IPS DF 4.7 (cell line): ENCODE results near the gene UTP18.
A peak's percentile ranks its signal among the peaks of the same experiment; 100 is the strongest.
"Not testable (repeated sequence)": the region's sequence is repeated elsewhere in the genome, so short reads cannot be mapped to it uniquely, and the experiment has no call there.

Experiments
- DNase-seq: peaks from one replicate; pipeline ENCODE4 v3.0.0-alpha.2; 2013; ENCODE audit warnings: low spot score; ENCODE audit errors: extremely low read depth

The UTP18 gene

GRCh38 chr17:51260237-51261023 lies at the start of gene UTP18:
UTP18 (plus strand) TSS chr17:51260546; CDS start chr17:51260585, 39 bp downstream.
- peak; percentile 68 for DNase-seq

GRCh38 chr17:51214920-51215319 lies 45.4 kb upstream of the UTP18 start:
- DNase-seq = no peak

- DNase-seq = no peak
Measured at GRCh38 chr17:51217946-51218345, 42.4 kb upstream of the UTP18 start.

- DNase-seq = no peak
Measured at GRCh38 chr17:51221322-51221721, 39.0 kb upstream of the UTP18 start.

- no peak for DNase-seq
Measured at GRCh38 chr17:51224402-51225262, 35.7 kb upstream of the UTP18 start.

GRCh38 chr17:51225523-51225922 lies 34.8 kb upstream of the UTP18 start:
- not testable (repeated sequence) for DNase-seq

- no peak for DNase-seq
Measured at GRCh38 chr17:51228161-51228560, 32.2 kb upstream of the UTP18 start.

- DNase-seq = no peak
Measured at GRCh38 chr17:51229889-51230288, 30.5 kb upstream of the UTP18 start.

- no peak for DNase-seq
Measured at GRCh38 chr17:51230306-51230705, 30.0 kb upstream of the UTP18 start.

- DNase-seq = no peak
Measured at GRCh38 chr17:51231999-51232398, 28.3 kb upstream of the UTP18 start.

- no peak for DNase-seq
Measured at GRCh38 chr17:51234162-51234561, 26.2 kb upstream of the UTP18 start.

GRCh38 chr17:51238255-51238887 lies 22.0 kb upstream of the UTP18 start:
- DNase-seq = no peak

- DNase-seq = no peak
Measured at GRCh38 chr17:51240275-51240674, 20.1 kb upstream of the UTP18 start.

- DNase-seq = no peak
Measured at GRCh38 chr17:51244041-51244440, 16.3 kb upstream of the UTP18 start.

GRCh38 chr17:51245535-51245934 lies 14.8 kb upstream of the UTP18 start:
- DNase-seq = no peak

GRCh38 chr17:51250314-51250840 lies 10.0 kb upstream of the UTP18 start:
- DNase-seq = no peak

- no peak for DNase-seq
Measured at GRCh38 chr17:51251010-51251409, 9.3 kb upstream of the UTP18 start.

GRCh38 chr17:51255673-51256072 lies 4.7 kb upstream of the UTP18 start:
- DNase-seq = no peak

GRCh38 chr17:51256101-51256500 lies 4.2 kb upstream of the UTP18 start:
- no peak for DNase-seq

- DNase-seq = no peak
Measured at GRCh38 chr17:51257150-51258081, 2.9 kb upstream of the UTP18 start.
